ENCODE results near the gene IFIT3.

Gene IFIT3

GRCh38 chr10:89352802-89353201 lies 25.0 kb downstream of the IFIT3 start:
- Mint-ChIP-seq H3K4me1 (peaks cover 28% of the 10 kb centered on the region), H3K4me3 (no peak overlapping the region), H3K9me3 (peaks cover 3% of the 10 kb centered on the region), H3K27ac (no peak overlapping the region), H3K36me3 (no peaks in the 10 kb centered on the region)
- DNase-seq (ENCODE audit: low spot score in 2 of 2) (no peak), ATAC-seq (no peak)

- Mint-ChIP-seq H3K9me3 (peaks cover 3% of the 10 kb centered on the region), H3K27ac (no peak overlapping the region)
- ATAC-seq = peak; percentile 53
These were observed 27.7 kb downstream of the IFIT3 start for GRCh38 chr10:89355394-89355931.

GRCh38 chr10:89357096-89357495 lies 29.3 kb downstream of the IFIT3 start:
- H3K4me1 Mint-ChIP-seq = peaks cover 9% of the 10 kb centered on the region
- no peak for ATAC-seq
- no peaks in the 10 kb centered on the region for H3K36me3 Mint-ChIP-seq
- no peak overlapping the region for H3K4me3 Mint-ChIP-seq
- H3K9me3 Mint-ChIP-seq = peaks cover 3% of the 10 kb centered on the region
- H3K27ac Mint-ChIP-seq = no peak overlapping the region
- DNase-seq (ENCODE audit: low spot score in 2 of 2) = no peak

More at GRCh38 chr10:89355394-89355931, 27.7 kb downstream of the IFIT3 start:
- no peaks in the 10 kb centered on the region for H3K36me3 Mint-ChIP-seq
- H3K4me1 Mint-ChIP-seq = peaks cover 26% of the 10 kb centered on the region
- no peak overlapping the region for H3K4me3 Mint-ChIP-seq
- DNase-seq (ENCODE audit: low spot score in 2 of 2) = no peak

GRCh38 chr10:89357975-89358374 lies 30.2 kb downstream of the IFIT3 start:
- DNase-seq (ENCODE audit: low spot score in 2 of 2) = no peak
- Mint-ChIP-seq H3K36me3 (no peaks in the 10 kb centered on the region), H3K27ac (no peak overlapping the region), H3K4me3 (no peak overlapping the region), H3K9me3 (peaks cover 3% of the 10 kb centered on the region), H3K4me1 (peaks cover under 1% of the 10 kb centered on the region)
- no peak for ATAC-seq

GRCh38 chr10:89360157-89360556 lies 32.4 kb downstream of the IFIT3 start:
- Mint-ChIP-seq H3K9me3 (no peaks in the 10 kb centered on the region), H3K4me1 (no peaks in the 10 kb centered on the region), H3K4me3 (no peak overlapping the region), H3K27ac (no peak overlapping the region), H3K36me3 (no peaks in the 10 kb centered on the region)
- ATAC-seq (no peak), DNase-seq (ENCODE audit: low spot score in 2 of 2) (no peak)

GRCh38 chr10:89362929-89363328 lies 35.1 kb downstream of the IFIT3 start:
- Mint-ChIP-seq H3K27ac (no peak overlapping the region), H3K36me3 (no peaks in the 10 kb centered on the region), H3K4me1 (peaks cover 7% of the 10 kb centered on the region), H3K9me3 (no peaks in the 10 kb centered on the region), H3K4me3 (no peak overlapping the region)
- no peak for ATAC-seq
- no peak for DNase-seq (ENCODE audit: low spot score in 2 of 2)

- H3K27ac Mint-ChIP-seq = no peak overlapping the region
- no peaks in the 10 kb centered on the region for H3K9me3 Mint-ChIP-seq
- ATAC-seq (no peak), DNase-seq (ENCODE audit: low spot score in 2 of 2) (no peak)
- H3K4me1 Mint-ChIP-seq = peaks cover 12% of the 10 kb centered on the region
- no peaks in the 10 kb centered on the region for H3K36me3 Mint-ChIP-seq
- H3K4me3 Mint-ChIP-seq = no peak overlapping the region
These were observed 36.1 kb downstream of the IFIT3 start for GRCh38 chr10:89363729-89364442.

GRCh38 chr10:89364531-89364930 lies 36.7 kb downstream of the IFIT3 start:
- no peak overlapping the region for H3K27ac Mint-ChIP-seq
- peaks cover 18% of the 10 kb centered on the region for H3K4me1 Mint-ChIP-seq
- no peaks in the 10 kb centered on the region for H3K9me3 Mint-ChIP-seq
- H3K4me3 Mint-ChIP-seq = no peak overlapping the region
- ATAC-seq = no peak
- H3K36me3 Mint-ChIP-seq = no peaks in the 10 kb centered on the region
- DNase-seq (ENCODE audit: low spot score in 2 of 2) = no peak

GRCh38 chr10:89367529-89367928 lies 39.7 kb downstream of the IFIT3 start:
- DNase-seq (ENCODE audit: low spot score in 2 of 2) (no peak), ATAC-seq (peak; percentile 74)
- H3K4me1 Mint-ChIP-seq = peaks cover 18% of the 10 kb centered on the region
- H3K4me3 Mint-ChIP-seq = no peak overlapping the region
- no peaks in the 10 kb centered on the region for H3K36me3 Mint-ChIP-seq
- no peaks in the 10 kb centered on the region for H3K9me3 Mint-ChIP-seq
- no peak overlapping the region for H3K27ac Mint-ChIP-seq

- H3K36me3 Mint-ChIP-seq = no peaks in the 10 kb centered on the region
- no peak for DNase-seq (ENCODE audit: low spot score in 2 of 2)
- H3K27ac Mint-ChIP-seq = no peak overlapping the region
- no peak overlapping the region for H3K4me3 Mint-ChIP-seq
- no peak for ATAC-seq
- H3K4me1 Mint-ChIP-seq = peaks cover 18% of the 10 kb centered on the region
- no peaks in the 10 kb centered on the region for H3K9me3 Mint-ChIP-seq
These were observed 40.3 kb downstream of the IFIT3 start for GRCh38 chr10:89368129-89368528.

- Mint-ChIP-seq H3K9me3 (no peaks in the 10 kb centered on the region), H3K4me3 (no peak overlapping the region), H3K4me1 (peaks cover 18% of the 10 kb centered on the region), H3K27ac (no peak overlapping the region), H3K36me3 (no peaks in the 10 kb centered on the region)
- no peak for ATAC-seq
- no peak for DNase-seq (ENCODE audit: low spot score in 2 of 2)
These were observed 41.6 kb downstream of the IFIT3 start for GRCh38 chr10:89369156-89370105.

- no peak overlapping the region for H3K27ac Mint-ChIP-seq
These were observed 43.3 kb downstream of the IFIT3 start for GRCh38 chr10:89371079-89371478.

GRCh38 chr10:89371987-89372386 lies 44.2 kb downstream of the IFIT3 start:
- ATAC-seq = no peak
- peaks cover 18% of the 10 kb centered on the region for H3K4me1 Mint-ChIP-seq
- no peak overlapping the region for H3K4me3 Mint-ChIP-seq
- no peak for DNase-seq (ENCODE audit: low spot score in 2 of 2)
- no peaks in the 10 kb centered on the region for H3K36me3 Mint-ChIP-seq
- no peak overlapping the region for H3K27ac Mint-ChIP-seq
- H3K9me3 Mint-ChIP-seq = no peaks in the 10 kb centered on the region

More at GRCh38 chr10:89371079-89371478, 43.3 kb downstream of the IFIT3 start:
- H3K4me3 Mint-ChIP-seq = no peak overlapping the region
- H3K9me3 Mint-ChIP-seq = no peaks in the 10 kb centered on the region
- ATAC-seq (no peak), DNase-seq (ENCODE audit: low spot score in 2 of 2) (no peak)
- no peaks in the 10 kb centered on the region for H3K36me3 Mint-ChIP-seq
- H3K4me1 Mint-ChIP-seq = peaks cover 18% of the 10 kb centered on the region

- Mint-ChIP-seq H3K4me1 (peaks cover 3% of the 10 kb centered on the region), H3K9me3 (no peaks in the 10 kb centered on the region), H3K4me3 (no peak overlapping the region), H3K36me3 (no peaks in the 10 kb centered on the region), H3K27ac (no peak overlapping the region)
- ATAC-seq (no peak), DNase-seq (ENCODE audit: low spot score in 2 of 2) (no peak)
These were observed 46.3 kb downstream of the IFIT3 start for GRCh38 chr10:89373916-89374711.

GRCh38 chr10:89374713-89375141 lies 46.9 kb downstream of the IFIT3 start:
- Mint-ChIP-seq H3K27ac (no peak overlapping the region), H3K9me3 (no peaks in the 10 kb centered on the region), H3K36me3 (no peaks in the 10 kb centered on the region), H3K4me1 (no peaks in the 10 kb centered on the region), H3K4me3 (no peak overlapping the region)
- no peak for DNase-seq (ENCODE audit: low spot score in 2 of 2)
- ATAC-seq = no peak
